Caco-2 (cell line): ENCODE measurements around the gene RGS17. TPM values are rescaled to one million over a fixed set of nuclear protein-coding genes. Genes with fewer than 3 reads are reported as not detected.

ENCODE experiments used
- BruUV-seq: library from RNA; stranded (reverse); fragments of 400-500 nt; replicated peaks from 2 replicates; lab custom pipeline; 2021; lab: Mats Ljungman, UMichigan
- CTCF ChIA-PET: fragments of 300-600 bp; sonication (Branson Sonifier 250); formaldehyde crosslinking; loops from one replicate; lab custom pipeline; 2022; ENCODE audit warnings: antibody characterized with exemption; lab: Charles Lee
- POLR2A ChIA-PET: fragments of 300-600 bp; sonication (Branson Sonifier 250); formaldehyde crosslinking; loops from one replicate; lab custom pipeline; 2022; ENCODE audit warnings: antibody characterized with exemption; lab: Charles Lee
- DNase-seq, 2 experiments: peaks; one replicate each; pipeline versions ENCODE4 v3.0.0 to v3.0.0-alpha.2; 2020 to 2022
- H3K27me3 ChIP-seq: replicated peaks from 2 replicates; pipeline ENCODE4 v1.6.0; 2011; ENCODE audit warnings: low read length; ENCODE audit not compliant: control insufficient read depth, insufficient read depth
- H3K36me3 ChIP-seq: 2 replicates; pipeline ENCODE4 v1.5.1; 2011; ENCODE audit warnings: low read length; ENCODE audit not compliant: control insufficient read depth, insufficient read depth
- H3K4me1 ChIP-seq: fragments of 250-450 bp; sonication (Bioruptor Pico); 2 replicates; pipeline ENCODE4 v1.5.1; 2020; ENCODE audit warnings: mild to moderate bottlenecking
- H3K4me3 ChIP-seq: 2 replicates; pipeline ENCODE4 v1.5.1; 2011; ENCODE audit warnings: low read depth, mild to moderate bottlenecking, control low read depth, low read length
- H3K9me3 ChIP-seq: fragments of 250-450 bp; sonication (Bioruptor Pico); 2 replicates; pipeline ENCODE4 v1.5.1; 2020; ENCODE audit warnings: mild to moderate bottlenecking, moderate library complexity
- H3K27ac Mint-ChIP-seq: one replicate; pipeline ENCODE4 v1.8.0; 2022; ENCODE audit warnings: mixed read lengths; ENCODE audit not compliant: unreplicated experiment
- H3K27me3 Mint-ChIP-seq: one replicate; pipeline ENCODE4 v1.8.0; 2022; ENCODE audit warnings: mixed read lengths; ENCODE audit not compliant: insufficient read depth, unreplicated experiment
- H3K36me3 Mint-ChIP-seq: one replicate; pipeline ENCODE4 v1.8.0; 2022; ENCODE audit warnings: mild to moderate bottlenecking, mixed read lengths; ENCODE audit not compliant: insufficient read depth, unreplicated experiment
- H3K4me1 Mint-ChIP-seq: one replicate; pipeline ENCODE4 v1.8.0; 2022; ENCODE audit warnings: low read depth, mixed read lengths; ENCODE audit not compliant: unreplicated experiment
- H3K4me3 Mint-ChIP-seq: one replicate; pipeline ENCODE4 v1.8.0; 2022; ENCODE audit warnings: mild to moderate bottlenecking, moderate library complexity, mixed read lengths; ENCODE audit not compliant: unreplicated experiment
- H3K9me3 Mint-ChIP-seq: one replicate; pipeline ENCODE4 v1.8.0; 2022; ENCODE audit warnings: mixed read lengths; ENCODE audit not compliant: unreplicated experiment
- CTCF ChIP-seq, 2 experiments: fragments of 200-600 bp in 1 of 2; IDR thresholded peaks; 1 replicate in 1 of 2; 2 replicates in 1 of 2; pipeline versions ENCODE4 v1.5.1 to v1.8.0; 2011 to 2022; ENCODE audit warnings: antibody characterized with exemption in 1 of 2, control low read depth in 1 of 2, inconsistent platforms in 1 of 2, low read depth in 1 of 2, low read length in 1 of 2, mild to moderate bottlenecking in 1 of 2, moderate library complexity in 1 of 2; ENCODE audit not compliant: insufficient read depth in 1 of 2, severe bottlenecking in 1 of 2, unreplicated experiment in 1 of 2
- intact Hi-C: fragments of 100-400 bp; cut with micrococcal nuclease; formaldehyde crosslinking; loops from one replicate; pipeline ENCODE4 v1.10.0; 2022; ENCODE audit not compliant: unreplicated experiment
- total RNA-seq: library from RNA; stranded (reverse); gene quantifications from 2 replicates; pipeline ENCODE4 v1.2.3, GENCODE V29; 2022

RGS17 gene
- total RNA-seq, 1 experiment from 2014 or later, result not detected

GRCh38 chr6:153015094-153015640, 115.9 kb downstream of the RGS17 start:
- Mint-ChIP-seq H3K9me3 (no peaks in the 10 kb centered on the region), H3K27me3 (peaks cover 2% of the 10 kb centered on the region), H3K4me1 (peaks cover 8% of the 10 kb centered on the region), H3K27ac (no peak overlapping the region), H3K4me3 (no peak overlapping the region), H3K36me3 (no peaks in the 10 kb centered on the region)
- intact Hi-C loops, result no loop called here
- Histone ChIP-seq H3K4me3 (no peak overlapping the region), H3K9me3 (no peaks in the 10 kb centered on the region), H3K27me3 (no peaks in the 10 kb centered on the region), H3K36me3 (no peaks in the 10 kb centered on the region), H3K4me1 (no peaks in the 10 kb centered on the region)
- POLR2A ChIA-PET, result no interaction called here
- CTCF ChIA-PET, result no interaction called here
- no TSS peak for BruUV-seq
- no peak for DNase-seq
- TF ChIP-seq CTCF (IDR thresholded peaks at IDR 0.05; ENCODE audit: insufficient read depth in 1 of 2, low read depth in 1 of 2, low read length in 1 of 2, severe bottlenecking in 1 of 2, unreplicated experiment in 1 of 2), result no peak

DNA sequence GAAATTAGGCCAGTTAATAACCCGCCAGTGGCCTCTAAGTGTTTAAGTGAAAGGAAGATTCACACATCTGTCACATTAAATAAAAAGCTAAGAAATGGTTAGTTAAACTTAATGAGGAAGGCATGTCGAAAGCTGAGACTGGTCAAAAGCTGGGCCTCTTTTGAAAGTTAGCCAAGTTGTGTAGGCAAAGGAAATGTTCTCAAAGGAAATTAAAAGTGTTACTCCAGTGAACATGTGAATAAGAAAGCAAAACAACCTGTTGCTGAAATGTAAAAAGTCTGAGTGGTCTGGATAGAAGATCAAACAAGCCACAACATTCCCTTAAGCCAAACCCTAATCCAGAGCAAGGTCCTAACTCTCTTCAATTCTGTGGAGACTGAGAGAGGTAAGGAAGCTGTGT, 117.6 kb downstream of the RGS17 start:
- ChIA-PET POLR2A (no interaction called here), CTCF (no interaction called here)
- Histone ChIP-seq H3K9me3 (no peaks in the 10 kb centered on the region), H3K4me1 (no peaks in the 10 kb centered on the region), H3K36me3 (no peaks in the 10 kb centered on the region), H3K27me3 (no peaks in the 10 kb centered on the region), H3K4me3 (no peak overlapping the region)
- H3K27me3 Mint-ChIP-seq, result peaks cover 2% of the 10 kb centered on the region
- intact Hi-C loops, result no loop called here
- no peak overlapping the region for H3K27ac Mint-ChIP-seq
- peaks cover 8% of the 10 kb centered on the region for H3K4me1 Mint-ChIP-seq
- no peaks in the 10 kb centered on the region for H3K9me3 Mint-ChIP-seq
- no TSS peak for BruUV-seq
- H3K4me3 Mint-ChIP-seq, result no peak overlapping the region
- H3K36me3 Mint-ChIP-seq, result no peaks in the 10 kb centered on the region
- no peak for DNase-seq
- TF ChIP-seq CTCF (IDR thresholded peaks at IDR 0.05; ENCODE audit: insufficient read depth in 1 of 2, low read depth in 1 of 2, low read length in 1 of 2, severe bottlenecking in 1 of 2, unreplicated experiment in 1 of 2), result no peak

GRCh38 chr6:153012856-153013255, 118.2 kb downstream of the RGS17 start:
- Mint-ChIP-seq H3K36me3 (no peaks in the 10 kb centered on the region), H3K4me3 (no peak overlapping the region), H3K27me3 (peaks cover 2% of the 10 kb centered on the region), H3K27ac (no peak overlapping the region), H3K9me3 (no peaks in the 10 kb centered on the region), H3K4me1 (peaks cover 8% of the 10 kb centered on the region)
- CTCF ChIA-PET, result no interaction called here
- DNase-seq, result no peak
- Histone ChIP-seq H3K27me3 (no peaks in the 10 kb centered on the region), H3K36me3 (no peaks in the 10 kb centered on the region), H3K4me1 (no peaks in the 10 kb centered on the region), H3K4me3 (no peak overlapping the region), H3K9me3 (no peaks in the 10 kb centered on the region)
- POLR2A ChIA-PET, result no interaction called here
- intact Hi-C loops, result no loop called here
- TF ChIP-seq CTCF (IDR thresholded peaks at IDR 0.05; ENCODE audit: insufficient read depth in 1 of 2, low read depth in 1 of 2, low read length in 1 of 2, severe bottlenecking in 1 of 2, unreplicated experiment in 1 of 2), result no peak
- BruUV-seq, result no TSS peak
